ENCODE results near the gene ARF1. TPM values are rescaled to one million over a fixed set of nuclear protein-coding genes. Genes with fewer than 3 reads are reported as not detected.

The ARF1 gene
- total and polyA plus RNA-seq, 2 donors (not counting 1 experiment from before 2014, with no cell fraction given) = 193 to 389 TPM

GRCh38 chr1:228070173-228070572 is 12.3 kb upstream of the ARF1 start:
- ChIA-PET POLR2A (no interaction called here), CTCF (no interaction called here)
- peaks cover 1% of the 10 kb centered on the region for H4K20me1 ChIP-seq (ENCODE audit: control insufficient read depth, insufficient read depth, low read length, poor library complexity, severe bottlenecking)
- H3K9ac ChIP-seq (ENCODE audit: low read length) = no peak overlapping the region
- Mint-ChIP-seq H3K27ac (no peak overlapping the region), H3K27me3 (peaks cover 8% of the 10 kb centered on the region), H3K4me1 (peaks cover 2% of the 10 kb centered on the region), H3K9me3 (ENCODE audit: insufficient read depth) (no peaks in the 10 kb centered on the region), H3K4me3 (no peak overlapping the region)
- no peak for ATAC-seq (ENCODE audit: low read depth)
- no peak overlapping the region for H3K4me3 ChIP-seq (ENCODE audit: control extremely low read depth in 1 of 5, extremely low read depth in 1 of 5, insufficient read depth in 1 of 5, low read depth in 2 of 5, low read length in 4 of 5)
- peaks cover 0 to 7% (median 0%) of the 10 kb centered on the region in 3 donors for H3K9me3 ChIP-seq (ENCODE audit: control extremely low read depth in 1 of 3, control insufficient read depth in 2 of 3, insufficient read depth in 1 of 3, low read length in 2 of 3)
- 62% methylated on average over 2 of the region's 2 CpGs for WGBS (ENCODE audit: insufficient coverage)
- no peak for DNase-seq
- no peak overlapping the region for H3K4me2 ChIP-seq (replicated peaks; ENCODE audit: low read depth, low read length, poor library complexity, severe bottlenecking)
- no peak overlapping the region for H2AFZ ChIP-seq (ENCODE audit: insufficient read depth, low read depth, low read length, poor library complexity, severe bottlenecking)
- intact Hi-C loops (cut with micrococcal nuclease) = no loop called here
- no peak overlapping the region for H3K27ac ChIP-seq (ENCODE audit: low read length in 2 of 2)
- no peaks in the 10 kb centered on the region for H3K36me3 ChIP-seq (replicated peaks in 1 of 2; ENCODE audit: control extremely low read depth in 1 of 2, control insufficient read depth in 1 of 2, extremely low read depth in 1 of 2, insufficient read depth in 2 of 2, low read length in 1 of 2)
- no peaks in the 10 kb centered on the region for H3K79me2 ChIP-seq (ENCODE audit: control insufficient read depth, insufficient read depth, low read length)
- H3K4me1 ChIP-seq (ENCODE audit: control insufficient read depth in 2 of 2, insufficient read depth in 2 of 2, low read length in 2 of 2) = no peaks in the 10 kb centered on the region
- TF ChIP-seq CTCF (IDR thresholded peaks at IDR 0.05) (no peak), EZH2 (IDR thresholded peaks at IDR 0.05; ENCODE audit: borderline replicate concordance, insufficient read depth, low read depth, low read length, poor library complexity, severe bottlenecking) (no peak)
- peaks cover 0 to 43% (median 14%) of the 10 kb centered on the region in 4 experiments for H3K27me3 ChIP-seq (replicated peaks in 1 of 4; ENCODE audit: control extremely low read depth in 1 of 4, control insufficient read depth in 3 of 4, insufficient read depth in 4 of 4, low read length in 3 of 4)

GRCh38 chr1:228070851-228071250 is 11.7 kb upstream of the ARF1 start:
- no peak overlapping the region for H3K9ac ChIP-seq (ENCODE audit: low read length)
- peaks cover 2% of the 10 kb centered on the region for H3K4me1 Mint-ChIP-seq
- ChIA-PET POLR2A (no interaction called here), CTCF (no interaction called here)
- H3K4me2 ChIP-seq (replicated peaks; ENCODE audit: low read depth, low read length, poor library complexity, severe bottlenecking) = no peak overlapping the region
- no peaks in the 10 kb centered on the region for H3K4me1 ChIP-seq (ENCODE audit: control insufficient read depth in 2 of 2, insufficient read depth in 2 of 2, low read length in 2 of 2)
- no peak overlapping the region for H3K4me3 Mint-ChIP-seq
- H3K4me3 ChIP-seq (ENCODE audit: control extremely low read depth in 1 of 5, extremely low read depth in 1 of 5, insufficient read depth in 1 of 5, low read depth in 2 of 5, low read length in 4 of 5) = no peak overlapping the region
- peaks cover 4% of the 10 kb centered on the region for H3K27me3 Mint-ChIP-seq
- H3K9me3 ChIP-seq (ENCODE audit: control extremely low read depth in 1 of 3, control insufficient read depth in 2 of 3, insufficient read depth in 1 of 3, low read length in 2 of 3) = peaks cover 0 to 2% (median 0%) of the 10 kb centered on the region in 3 donors
- no peaks in the 10 kb centered on the region for H3K9me3 Mint-ChIP-seq (ENCODE audit: insufficient read depth)
- H3K79me2 ChIP-seq (ENCODE audit: control insufficient read depth, insufficient read depth, low read length) = no peaks in the 10 kb centered on the region
- intact Hi-C loops (cut with micrococcal nuclease) = no loop called here
- ATAC-seq (ENCODE audit: low read depth) (no peak), DNase-seq (no peak)
- H3K27ac Mint-ChIP-seq = no peak overlapping the region
- no peaks in the 10 kb centered on the region for H3K36me3 ChIP-seq (replicated peaks in 1 of 2; ENCODE audit: control extremely low read depth in 1 of 2, control insufficient read depth in 1 of 2, extremely low read depth in 1 of 2, insufficient read depth in 2 of 2, low read length in 1 of 2)
- no peak for TF ChIP-seq CTCF (IDR thresholded peaks at IDR 0.05)
- TF ChIP-seq EZH2 (IDR thresholded peaks at IDR 0.05; ENCODE audit: borderline replicate concordance, insufficient read depth, low read depth, low read length, poor library complexity, severe bottlenecking) = no peak
- H2AFZ ChIP-seq (ENCODE audit: insufficient read depth, low read depth, low read length, poor library complexity, severe bottlenecking) = no peak overlapping the region
- no peak overlapping the region for H3K27ac ChIP-seq (ENCODE audit: low read length in 2 of 2)
- H3K27me3 ChIP-seq (replicated peaks in 1 of 4; ENCODE audit: control extremely low read depth in 1 of 4, control insufficient read depth in 3 of 4, insufficient read depth in 4 of 4, low read length in 3 of 4) = peaks cover 0 to 36% (median 9%) of the 10 kb centered on the region in 4 experiments
- WGBS (ENCODE audit: insufficient coverage) = 62% methylated on average over 3 of the region's 3 CpGs
- peaks cover 8% of the 10 kb centered on the region for H4K20me1 ChIP-seq (ENCODE audit: control insufficient read depth, insufficient read depth, low read length, poor library complexity, severe bottlenecking)

All from B cell (primary cell).